Thoracic aorta (tissue), 2 donors: ENCODE data around the gene LEF1. TPM values are rescaled to one million over a fixed set of nuclear protein-coding genes. Genes with fewer than 3 reads are reported as not detected.

Experiments
- ATAC-seq: fragments of 150-250 bp; one replicate; pipeline ENCODE4 v1.8.0; 2017; ENCODE audit warnings: low read depth; ENCODE audit not compliant: insufficient number of reproducible peaks, low FRiP score
- DNase-seq: peaks from one replicate; pipeline ENCODE4 v3.0.0-alpha.2; 2020; ENCODE audit warnings: low spot score
- H3K27ac ChIP-seq, 2 donors: fragments of 200-600 bp; sonication (generic); 1 replicate in 1 of 2; 2 replicates in 1 of 2; pipeline ENCODE4 v1.5.1; 2016; ENCODE audit warnings: mild to moderate bottlenecking in 2 of 2, moderate library complexity in 2 of 2
- H3K27me3 ChIP-seq: fragments of 200-600 bp; sonication (generic); replicated peaks from 2 replicates; pipeline ENCODE4 v1.6.0; 2016; ENCODE audit warnings: mild to moderate bottlenecking; ENCODE audit not compliant: insufficient read depth
- H3K36me3 ChIP-seq: fragments of 200-600 bp; sonication (generic); one replicate; pipeline ENCODE4 v1.5.1; 2016
- H3K4me1 ChIP-seq, 2 donors: fragments of 200-600 bp; sonication (generic); 1 replicate in 1 of 2; 2 replicates in 1 of 2; pipeline versions ENCODE4 v1.5.1 to v1.6.0; 2016; ENCODE audit warnings: low read depth in 2 of 2, mild to moderate bottlenecking in 1 of 2; ENCODE audit not compliant: control insufficient read depth in 1 of 2
- H3K4me3 ChIP-seq: fragments of 200-600 bp; sonication (generic); 2 replicates; pipeline ENCODE4 v1.5.1; 2016; ENCODE audit warnings: mild to moderate bottlenecking
- H3K9me3 ChIP-seq: fragments of 200-600 bp; sonication (generic); 2 replicates; pipeline ENCODE4 v1.5.1; 2016
- total RNA-seq, 2 donors: library from RNA; depleted of rRNA; stranded (reverse); fragments of >200 nt; gene quantifications; one replicate each; pipeline versions ENCODE4 v1.1.0 to v1.2.3, GENCODE V29; 2016
- TF ChIP-seq, protein P1 (sequence below): fragments of 200-600 bp; sonication (generic); IDR thresholded peaks from one replicate; pipeline ENCODE4 v1.5.1; 2019; ENCODE audit warnings: antibody characterized with exemption

The LEF1 gene
- total RNA-seq, 2 donors from 2014 or later: 0.54 to 3.2 TPM

DNA sequence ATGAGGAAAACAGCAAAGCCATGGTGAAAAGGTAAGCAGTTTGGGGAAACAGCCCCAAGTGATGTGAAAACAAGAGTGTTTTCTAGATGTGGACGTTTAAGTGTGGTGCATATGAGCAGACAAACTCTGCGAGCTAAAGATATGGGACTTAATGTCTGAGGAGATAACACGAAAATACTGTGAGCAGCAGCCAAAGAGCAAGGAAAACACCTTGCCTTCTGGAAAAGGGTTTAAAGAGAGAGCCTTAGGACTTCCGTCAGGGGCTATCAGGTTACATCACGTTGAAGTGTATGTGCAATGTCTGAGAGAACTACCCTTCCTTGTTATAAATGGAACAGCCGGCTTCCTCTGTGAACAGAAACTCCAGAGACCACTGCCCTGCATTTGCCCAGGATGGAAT is 54.2 kb downstream of the LEF1 start:
- no peak overlapping the region for H3K27ac ChIP-seq
- H3K9me3 ChIP-seq: no peaks in the 10 kb centered on the region
- no peak overlapping the region for H3K4me3 ChIP-seq
- no peaks in the 10 kb centered on the region for H3K27me3 ChIP-seq
- TF ChIP-seq, protein P1, sequence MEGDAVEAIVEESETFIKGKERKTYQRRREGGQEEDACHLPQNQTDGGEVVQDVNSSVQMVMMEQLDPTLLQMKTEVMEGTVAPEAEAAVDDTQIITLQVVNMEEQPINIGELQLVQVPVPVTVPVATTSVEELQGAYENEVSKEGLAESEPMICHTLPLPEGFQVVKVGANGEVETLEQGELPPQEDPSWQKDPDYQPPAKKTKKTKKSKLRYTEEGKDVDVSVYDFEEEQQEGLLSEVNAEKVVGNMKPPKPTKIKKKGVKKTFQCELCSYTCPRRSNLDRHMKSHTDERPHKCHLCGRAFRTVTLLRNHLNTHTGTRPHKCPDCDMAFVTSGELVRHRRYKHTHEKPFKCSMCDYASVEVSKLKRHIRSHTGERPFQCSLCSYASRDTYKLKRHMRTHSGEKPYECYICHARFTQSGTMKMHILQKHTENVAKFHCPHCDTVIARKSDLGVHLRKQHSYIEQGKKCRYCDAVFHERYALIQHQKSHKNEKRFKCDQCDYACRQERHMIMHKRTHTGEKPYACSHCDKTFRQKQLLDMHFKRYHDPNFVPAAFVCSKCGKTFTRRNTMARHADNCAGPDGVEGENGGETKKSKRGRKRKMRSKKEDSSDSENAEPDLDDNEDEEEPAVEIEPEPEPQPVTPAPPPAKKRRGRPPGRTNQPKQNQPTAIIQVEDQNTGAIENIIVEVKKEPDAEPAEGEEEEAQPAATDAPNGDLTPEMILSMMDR: no peak
- DNase-seq (no peak), ATAC-seq (no peak)
- H3K4me1 ChIP-seq: no peaks in the 10 kb centered on the region
- H3K36me3 ChIP-seq: no peaks in the 10 kb centered on the region

DNA sequence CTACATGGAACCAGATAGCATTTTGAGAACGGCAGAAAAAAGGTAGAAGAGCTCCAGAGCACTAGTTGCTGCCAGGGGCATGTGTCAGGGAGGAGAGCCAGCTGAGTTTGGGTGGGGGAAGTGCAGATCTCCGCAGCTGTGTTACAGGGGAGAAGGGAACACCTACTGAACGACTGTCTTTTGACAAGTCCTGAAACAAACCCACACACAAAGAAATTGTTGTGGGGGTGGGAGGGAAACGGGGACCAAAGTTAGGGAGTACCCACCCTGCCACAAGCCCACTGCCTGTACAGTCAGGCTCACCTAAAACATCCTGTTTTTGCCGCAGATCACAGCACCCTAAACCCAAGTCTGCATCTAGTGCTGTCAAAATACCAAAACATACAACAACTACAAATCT is 55.5 kb downstream of the LEF1 start:
- TF ChIP-seq, protein P1: no peak
- Histone ChIP-seq H3K9me3 (no peaks in the 10 kb centered on the region), H3K27ac (no peak overlapping the region), H3K4me1 (no peaks in the 10 kb centered on the region), H3K4me3 (no peak overlapping the region), H3K36me3 (no peaks in the 10 kb centered on the region), H3K27me3 (no peaks in the 10 kb centered on the region)
- DNase-seq (no peak), ATAC-seq (no peak)

- DNase-seq (no peak), ATAC-seq (no peak)
- no peaks in the 10 kb centered on the region for H3K4me1 ChIP-seq
- no peak overlapping the region for H3K27ac ChIP-seq
- H3K4me3 ChIP-seq: no peak overlapping the region
- TF ChIP-seq, protein P1: no peak
- H3K9me3 ChIP-seq: no peaks in the 10 kb centered on the region
- no peaks in the 10 kb centered on the region for H3K27me3 ChIP-seq
- H3K36me3 ChIP-seq: no peaks in the 10 kb centered on the region
These were observed 57.0 kb downstream of the LEF1 start for GRCh38 chr4:108111781-108112180.

DNA sequence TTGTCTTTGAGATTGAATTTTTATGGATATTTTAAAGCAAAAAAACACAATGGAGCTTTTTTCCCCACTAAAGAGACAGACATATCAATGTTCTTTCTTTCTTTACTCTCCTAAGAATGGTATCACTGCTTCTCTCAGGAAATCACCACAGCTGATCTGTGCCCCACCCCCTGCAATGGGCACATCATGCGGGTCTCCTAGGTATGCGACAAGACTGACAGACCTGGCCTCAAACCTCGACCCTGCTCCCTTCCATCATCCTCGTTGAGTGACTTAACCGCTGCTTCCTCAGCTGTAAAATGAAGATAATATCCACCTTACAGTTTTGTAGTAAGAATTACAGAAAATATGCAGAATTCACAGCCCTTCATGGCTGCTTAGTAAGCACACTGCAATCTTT is 58.3 kb downstream of the LEF1 start:
- Histone ChIP-seq H3K9me3 (no peaks in the 10 kb centered on the region), H3K4me3 (no peak overlapping the region), H3K36me3 (no peaks in the 10 kb centered on the region), H3K27me3 (no peaks in the 10 kb centered on the region), H3K4me1 (no peaks in the 10 kb centered on the region), H3K27ac (no peak overlapping the region)
- TF ChIP-seq, protein P1: no peak
- ATAC-seq (no peak), DNase-seq (no peak)

- no peaks in the 10 kb centered on the region for H3K4me1 ChIP-seq
These were observed 58.7 kb downstream of the LEF1 start for GRCh38 chr4:108109997-108110416.

More at GRCh38 chr4:108109997-108110416, 58.7 kb downstream of the LEF1 start:
- H3K9me3 ChIP-seq: no peaks in the 10 kb centered on the region
- TF ChIP-seq, protein P1: no peak
- H3K27me3 ChIP-seq: no peaks in the 10 kb centered on the region
- DNase-seq (no peak), ATAC-seq (no peak)
- no peak overlapping the region for H3K27ac ChIP-seq
- no peaks in the 10 kb centered on the region for H3K36me3 ChIP-seq
- H3K4me3 ChIP-seq: no peak overlapping the region
